A673 (cell line): ENCODE data around the gene GOLGA8B.
A peak's percentile ranks its signal among the peaks of the same experiment; 100 is the strongest.

Experiments
- EZH2 ChIP-seq: fragments of 200-600 bp; sonication (generic); IDR thresholded peaks from 2 replicates; pipeline ENCODE4 v1.6.1; 2017; ENCODE audit warnings: borderline replicate concordance, low read depth, mild to moderate bottlenecking, mixed read lengths, antibody characterized with exemption, low read length; ENCODE audit not compliant: poor library complexity, severe bottlenecking
- TF ChIP-seq, protein P1 (sequence below): fragments of 300-800, 200-600 bp; sonication (generic); conservative IDR thresholded peaks from 2 replicates; pipeline ENCODE4 v1.5.1; 2017; ENCODE audit warnings: low read depth, mild to moderate bottlenecking, antibody characterized with exemption, low read length, moderate library complexity, mixed read lengths

DNA sequence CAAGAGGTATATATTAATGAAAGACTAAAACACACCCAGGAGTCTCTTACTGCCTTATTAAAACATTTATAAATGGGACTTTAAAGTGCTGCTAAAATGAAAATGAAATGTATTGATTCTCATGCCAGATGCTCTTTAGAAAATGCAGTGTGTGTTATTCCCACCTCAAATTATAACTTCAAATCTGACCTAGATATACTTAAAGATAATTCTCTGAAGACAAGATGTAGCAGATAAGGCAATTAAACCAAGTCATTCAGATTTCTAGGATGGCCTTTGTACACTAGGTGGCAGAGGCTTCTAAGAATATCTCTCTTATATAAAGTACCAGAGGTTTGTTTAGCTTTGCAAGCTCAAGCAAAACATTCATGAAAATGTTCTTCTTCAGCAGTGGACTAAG, 26.9 kb upstream of the GOLGA8B start:
- TF ChIP-seq EZH2, result no peak
- TF ChIP-seq, protein P1, sequence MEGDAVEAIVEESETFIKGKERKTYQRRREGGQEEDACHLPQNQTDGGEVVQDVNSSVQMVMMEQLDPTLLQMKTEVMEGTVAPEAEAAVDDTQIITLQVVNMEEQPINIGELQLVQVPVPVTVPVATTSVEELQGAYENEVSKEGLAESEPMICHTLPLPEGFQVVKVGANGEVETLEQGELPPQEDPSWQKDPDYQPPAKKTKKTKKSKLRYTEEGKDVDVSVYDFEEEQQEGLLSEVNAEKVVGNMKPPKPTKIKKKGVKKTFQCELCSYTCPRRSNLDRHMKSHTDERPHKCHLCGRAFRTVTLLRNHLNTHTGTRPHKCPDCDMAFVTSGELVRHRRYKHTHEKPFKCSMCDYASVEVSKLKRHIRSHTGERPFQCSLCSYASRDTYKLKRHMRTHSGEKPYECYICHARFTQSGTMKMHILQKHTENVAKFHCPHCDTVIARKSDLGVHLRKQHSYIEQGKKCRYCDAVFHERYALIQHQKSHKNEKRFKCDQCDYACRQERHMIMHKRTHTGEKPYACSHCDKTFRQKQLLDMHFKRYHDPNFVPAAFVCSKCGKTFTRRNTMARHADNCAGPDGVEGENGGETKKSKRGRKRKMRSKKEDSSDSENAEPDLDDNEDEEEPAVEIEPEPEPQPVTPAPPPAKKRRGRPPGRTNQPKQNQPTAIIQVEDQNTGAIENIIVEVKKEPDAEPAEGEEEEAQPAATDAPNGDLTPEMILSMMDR, result peak; percentile 53
